Measurements from ENCODE around the gene UBE3A.

Gene UBE3A

DNA sequence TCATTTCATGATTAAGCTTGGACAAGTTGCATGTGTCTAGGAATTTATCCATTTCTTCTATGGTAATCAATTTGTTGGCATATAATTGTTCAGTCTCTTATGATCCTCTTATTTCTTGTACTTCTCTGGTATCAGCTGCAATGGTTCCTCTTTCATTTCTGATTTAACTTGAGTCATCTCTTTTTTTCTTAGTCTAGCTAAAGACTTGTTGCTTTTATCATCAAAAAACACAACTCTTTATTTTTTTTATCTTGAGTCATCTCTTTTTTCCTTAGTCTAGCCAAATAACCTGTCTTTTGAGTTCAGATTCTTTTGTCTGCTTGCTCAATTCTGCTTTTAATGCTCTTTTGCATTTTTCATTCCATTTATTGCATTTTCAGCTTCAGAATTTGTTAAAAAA lies 37.3 kb downstream of the UBE3A start:
- Histone ChIP-seq H3K56ac (ENCODE audit: low read length) (no peak overlapping the region), H2BK5ac (ENCODE audit: low read length) (no peak overlapping the region), H3K4me2 (ENCODE audit: low read length) (no peak overlapping the region), H3K79me1 (ENCODE audit: low read length) (peaks cover 13% of the 10 kb centered on the region), H4K5ac (ENCODE audit: low read length) (no peak overlapping the region), H3K27ac (ENCODE audit: low read depth, low read length) (no peak overlapping the region), H3K23ac (ENCODE audit: low read length) (no peak overlapping the region), H3K36me3 (ENCODE audit: control insufficient read depth, insufficient read depth, low read length) (no peaks in the 10 kb centered on the region), H3K27me3 (ENCODE audit: insufficient read depth, low read length, poor library complexity) (no peaks in the 10 kb centered on the region), H3K4me1 (ENCODE audit: control insufficient read depth, low read depth, low read length) (no peaks in the 10 kb centered on the region), H2BK15ac (replicated peaks; ENCODE audit: low read depth) (no peak overlapping the region), H2AK5ac (ENCODE audit: low read length) (no peak overlapping the region), H3K18ac (ENCODE audit: low read length) (no peak overlapping the region), H3K9ac (ENCODE audit: low read length) (no peak overlapping the region), H3K4me3 (ENCODE audit: low read length) (no peak overlapping the region), H2BK120ac (ENCODE audit: low read depth, low read length) (no peak overlapping the region), H3K79me2 (ENCODE audit: control insufficient read depth, insufficient read depth, low read length) (peaks cover 17% of the 10 kb centered on the region), H4K8ac (ENCODE audit: low read depth, low read length) (no peak overlapping the region), H3K4ac (ENCODE audit: low read depth, low read length) (no peak overlapping the region)
- no peak for DNase-seq

DNA sequence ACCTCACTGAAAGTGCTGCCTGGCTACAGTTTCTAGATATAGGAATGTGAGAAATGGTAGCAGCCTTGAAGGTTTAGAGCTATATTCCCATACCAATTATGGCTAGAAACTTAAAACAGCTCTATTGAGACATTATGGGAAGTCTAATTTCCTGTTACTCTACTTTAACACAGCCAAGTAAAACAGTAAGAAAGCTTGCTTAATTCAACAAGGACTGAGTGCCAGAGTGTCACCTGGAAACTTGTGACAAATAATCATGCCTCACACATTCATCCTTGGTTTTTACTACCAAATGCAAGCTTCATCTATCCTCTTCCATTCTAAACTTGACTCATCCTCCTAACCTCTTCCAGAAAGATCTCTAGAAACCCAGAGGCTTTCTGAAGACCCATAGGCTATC lies 41.7 kb downstream of the UBE3A start:
- H3K18ac ChIP-seq (ENCODE audit: low read length): no peak overlapping the region
- DNase-seq: no peak

GRCh38 chr15:25394898-25395297 lies 43.9 kb downstream of the UBE3A start:
- no CpG with 5 or more reads among the region's 2 CpGs for WGBS (ENCODE audit: extremely low coverage, insufficient coverage, low lambda C conversion rate)
- Histone ChIP-seq H3K36me3 (ENCODE audit: control insufficient read depth, insufficient read depth, low read length) (no peaks in the 10 kb centered on the region), H3K23ac (ENCODE audit: low read length) (no peak overlapping the region), H2BK15ac (replicated peaks; ENCODE audit: low read depth) (no peak overlapping the region), H3K9ac (ENCODE audit: low read length) (no peak overlapping the region), H3K79me2 (ENCODE audit: control insufficient read depth, insufficient read depth, low read length) (peaks cover 18% of the 10 kb centered on the region), H3K4me1 (ENCODE audit: control insufficient read depth, low read depth, low read length) (no peaks in the 10 kb centered on the region), H3K4me3 (ENCODE audit: low read length) (no peak overlapping the region), H3K27ac (ENCODE audit: low read depth, low read length) (no peak overlapping the region), H3K18ac (ENCODE audit: low read length) (no peak overlapping the region), H4K8ac (ENCODE audit: low read depth, low read length) (no peak overlapping the region), H2AK5ac (ENCODE audit: low read length) (no peak overlapping the region), H4K5ac (ENCODE audit: low read length) (no peak overlapping the region), H3K56ac (ENCODE audit: low read length) (no peak overlapping the region), H3K4me2 (ENCODE audit: low read length) (no peak overlapping the region), H3K27me3 (ENCODE audit: insufficient read depth, low read length, poor library complexity) (no peaks in the 10 kb centered on the region), H3K79me1 (ENCODE audit: low read length) (peaks cover 11% of the 10 kb centered on the region), H2BK5ac (ENCODE audit: low read length) (no peak overlapping the region), H3K4ac (ENCODE audit: low read depth, low read length) (no peak overlapping the region), H2BK120ac (ENCODE audit: low read depth, low read length) (no peak overlapping the region)
- no peak for DNase-seq

More for the DNA sequence above, 41.7 kb downstream of the UBE3A start:
- H3K79me1 ChIP-seq (ENCODE audit: low read length): peaks cover 10% of the 10 kb centered on the region
- H3K23ac ChIP-seq (ENCODE audit: low read length): no peak overlapping the region
- H3K4ac ChIP-seq (ENCODE audit: low read depth, low read length): no peak overlapping the region
- H3K9ac ChIP-seq (ENCODE audit: low read length): no peak overlapping the region
- no peak overlapping the region for H2BK120ac ChIP-seq (ENCODE audit: low read depth, low read length)
- no peak overlapping the region for H3K56ac ChIP-seq (ENCODE audit: low read length)
- no peak overlapping the region for H4K5ac ChIP-seq (ENCODE audit: low read length)
- H3K27ac ChIP-seq (ENCODE audit: low read depth, low read length): no peak overlapping the region
- H2BK15ac ChIP-seq (replicated peaks; ENCODE audit: low read depth): no peak overlapping the region
- no peak overlapping the region for H4K8ac ChIP-seq (ENCODE audit: low read depth, low read length)
- H3K79me2 ChIP-seq (ENCODE audit: control insufficient read depth, insufficient read depth, low read length): peaks cover 14% of the 10 kb centered on the region
- H2AK5ac ChIP-seq (ENCODE audit: low read length): no peak overlapping the region
- no peaks in the 10 kb centered on the region for H3K36me3 ChIP-seq (ENCODE audit: control insufficient read depth, insufficient read depth, low read length)
- H3K4me2 ChIP-seq (ENCODE audit: low read length): no peak overlapping the region
- H3K27me3 ChIP-seq (ENCODE audit: insufficient read depth, low read length, poor library complexity): no peaks in the 10 kb centered on the region
- H2BK5ac ChIP-seq (ENCODE audit: low read length): no peak overlapping the region
- H3K4me3 ChIP-seq (ENCODE audit: low read length): no peak overlapping the region
- H3K4me1 ChIP-seq (ENCODE audit: control insufficient read depth, low read depth, low read length): no peaks in the 10 kb centered on the region

DNA sequence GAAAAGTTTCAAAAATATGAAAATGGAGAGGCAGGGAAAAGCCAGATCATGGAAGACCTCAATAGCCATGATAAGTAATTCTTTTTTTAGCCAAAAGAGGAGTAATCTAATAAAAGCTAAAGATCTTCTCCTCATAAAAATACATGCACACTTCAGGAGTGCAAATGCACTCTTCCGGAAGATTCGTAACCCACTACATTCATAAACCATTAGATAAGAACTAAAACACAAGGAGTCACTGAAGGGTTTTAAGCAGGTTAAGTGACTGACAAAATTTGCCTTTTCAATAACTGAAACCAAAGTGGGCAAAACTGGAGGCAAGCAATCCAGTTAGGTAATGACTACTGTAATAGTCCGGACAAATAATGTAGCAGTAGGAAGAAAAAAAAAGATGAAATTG lies 46.0 kb downstream of the UBE3A start:
- no peak overlapping the region for H2BK15ac ChIP-seq (replicated peaks; ENCODE audit: low read depth)
- H3K9ac ChIP-seq (ENCODE audit: low read length): no peak overlapping the region
- H3K27me3 ChIP-seq (ENCODE audit: insufficient read depth, low read length, poor library complexity): no peaks in the 10 kb centered on the region
- no peaks in the 10 kb centered on the region for H3K36me3 ChIP-seq (ENCODE audit: control insufficient read depth, insufficient read depth, low read length)
- no peak overlapping the region for H4K5ac ChIP-seq (ENCODE audit: low read length)
- no peak overlapping the region for H2BK120ac ChIP-seq (ENCODE audit: low read depth, low read length)
- H3K56ac ChIP-seq (ENCODE audit: low read length): no peak overlapping the region
- H3K4me2 ChIP-seq (ENCODE audit: low read length): no peak overlapping the region
- no peak overlapping the region for H3K18ac ChIP-seq (ENCODE audit: low read length)
- H3K79me1 ChIP-seq (ENCODE audit: low read length): peaks cover 10% of the 10 kb centered on the region
- no peak overlapping the region for H3K4ac ChIP-seq (ENCODE audit: low read depth, low read length)
- H2AK5ac ChIP-seq (ENCODE audit: low read length): no peak overlapping the region
- H3K23ac ChIP-seq (ENCODE audit: low read length): no peak overlapping the region
- H3K4me1 ChIP-seq (ENCODE audit: control insufficient read depth, low read depth, low read length): no peaks in the 10 kb centered on the region
- no peak for DNase-seq
- H3K27ac ChIP-seq (ENCODE audit: low read depth, low read length): no peak overlapping the region
- no peak overlapping the region for H2BK5ac ChIP-seq (ENCODE audit: low read length)
- WGBS (ENCODE audit: extremely low coverage, insufficient coverage, low lambda C conversion rate): no CpG with 5 or more reads among the region's 3 CpGs
- H3K4me3 ChIP-seq (ENCODE audit: low read length): no peak overlapping the region
- H4K8ac ChIP-seq (ENCODE audit: low read depth, low read length): no peak overlapping the region
- peaks cover 21% of the 10 kb centered on the region for H3K79me2 ChIP-seq (ENCODE audit: control insufficient read depth, insufficient read depth, low read length)

DNA sequence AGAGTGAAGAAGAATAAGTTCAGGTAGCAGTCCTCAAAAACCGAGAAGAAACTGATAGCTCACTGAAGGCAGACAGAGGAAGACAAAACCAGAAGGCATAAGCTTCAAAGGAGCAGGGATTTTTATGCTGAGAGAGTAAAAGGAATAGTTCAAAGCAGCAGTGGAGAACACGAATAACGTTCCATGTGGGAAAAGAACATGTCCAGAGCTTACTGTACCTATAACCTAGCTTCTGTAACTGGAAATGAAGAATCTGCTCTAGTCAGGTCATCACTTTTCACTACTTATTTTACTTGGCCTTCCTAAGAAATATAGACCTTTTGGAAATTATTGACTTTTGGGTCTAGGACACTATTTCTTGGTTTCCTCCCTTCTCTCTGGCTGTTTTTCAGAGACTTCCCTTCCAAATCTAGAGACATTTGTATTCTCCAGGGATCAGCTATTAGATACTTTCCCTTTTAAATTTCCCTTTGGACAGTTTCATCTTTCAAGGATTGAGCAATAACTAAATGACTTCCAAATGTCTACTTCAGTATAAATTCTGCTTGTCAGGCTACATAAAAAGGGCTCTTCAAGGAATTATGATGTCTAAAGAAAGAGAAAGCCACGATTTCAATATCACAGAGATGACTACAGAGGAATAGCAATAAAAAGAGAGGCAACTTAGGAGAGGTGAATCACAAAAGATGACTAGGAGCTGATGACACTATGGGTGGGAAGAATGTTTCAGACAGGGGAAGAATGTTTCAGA lies 46.7 kb downstream of the UBE3A start:
- no peak overlapping the region for H4K8ac ChIP-seq (ENCODE audit: low read depth, low read length)

GRCh38 chr15:25385986-25386385 lies 52.8 kb downstream of the UBE3A start:
- H3K9ac ChIP-seq (ENCODE audit: low read length): no peak overlapping the region
- H3K23ac ChIP-seq (ENCODE audit: low read length): no peak overlapping the region
- no peak overlapping the region for H2BK120ac ChIP-seq (ENCODE audit: low read depth, low read length)
- H3K27ac ChIP-seq (ENCODE audit: low read depth, low read length): no peak overlapping the region
- no peak for DNase-seq
- H4K5ac ChIP-seq (ENCODE audit: low read length): no peak overlapping the region
- no peak overlapping the region for H4K8ac ChIP-seq (ENCODE audit: low read depth, low read length)
- no peaks in the 10 kb centered on the region for H3K27me3 ChIP-seq (ENCODE audit: insufficient read depth, low read length, poor library complexity)
- no peak overlapping the region for H2BK15ac ChIP-seq (replicated peaks; ENCODE audit: low read depth)
- H3K4me2 ChIP-seq (ENCODE audit: low read length): no peak overlapping the region
- no peak overlapping the region for H3K56ac ChIP-seq (ENCODE audit: low read length)
- H3K79me2 ChIP-seq (ENCODE audit: control insufficient read depth, insufficient read depth, low read length): peaks cover 25% of the 10 kb centered on the region
- no peaks in the 10 kb centered on the region for H3K4me1 ChIP-seq (ENCODE audit: control insufficient read depth, low read depth, low read length)
- no peaks in the 10 kb centered on the region for H3K36me3 ChIP-seq (ENCODE audit: control insufficient read depth, insufficient read depth, low read length)
- H2BK5ac ChIP-seq (ENCODE audit: low read length): no peak overlapping the region
- no peak overlapping the region for H3K4me3 ChIP-seq (ENCODE audit: low read length)
- H3K18ac ChIP-seq (ENCODE audit: low read length): no peak overlapping the region
- H2AK5ac ChIP-seq (ENCODE audit: low read length): no peak overlapping the region
- peaks cover 4% of the 10 kb centered on the region for H3K79me1 ChIP-seq (ENCODE audit: low read length)
- H3K4ac ChIP-seq (ENCODE audit: low read depth, low read length): no peak overlapping the region

More for the DNA sequence above, 46.7 kb downstream of the UBE3A start:
- no peak overlapping the region for H3K23ac ChIP-seq (ENCODE audit: low read length)
- no peak overlapping the region for H4K5ac ChIP-seq (ENCODE audit: low read length)
- no peak for DNase-seq
- no peaks in the 10 kb centered on the region for H3K27me3 ChIP-seq (ENCODE audit: insufficient read depth, low read length, poor library complexity)
- H3K18ac ChIP-seq (ENCODE audit: low read length): no peak overlapping the region
- no peak overlapping the region for H3K9ac ChIP-seq (ENCODE audit: low read length)
- no peaks in the 10 kb centered on the region for H3K4me1 ChIP-seq (ENCODE audit: control insufficient read depth, low read depth, low read length)
- no peak overlapping the region for H3K56ac ChIP-seq (ENCODE audit: low read length)
- peaks cover 8% of the 10 kb centered on the region for H3K79me1 ChIP-seq (ENCODE audit: low read length)
- no peak overlapping the region for H2BK120ac ChIP-seq (ENCODE audit: low read depth, low read length)
- H3K4ac ChIP-seq (ENCODE audit: low read depth, low read length): no peak overlapping the region
- no peak overlapping the region for H2BK15ac ChIP-seq (replicated peaks; ENCODE audit: low read depth)
- no peak overlapping the region for H3K4me2 ChIP-seq (ENCODE audit: low read length)
- no peak overlapping the region for H2AK5ac ChIP-seq (ENCODE audit: low read length)
- no peak overlapping the region for H3K4me3 ChIP-seq (ENCODE audit: low read length)
- H3K36me3 ChIP-seq (ENCODE audit: control insufficient read depth, insufficient read depth, low read length): no peaks in the 10 kb centered on the region
- peaks cover 17% of the 10 kb centered on the region for H3K79me2 ChIP-seq (ENCODE audit: control insufficient read depth, insufficient read depth, low read length)
- no CpG with 5 or more reads among the region's 4 CpGs for WGBS (ENCODE audit: extremely low coverage, insufficient coverage, low lambda C conversion rate)
- H2BK5ac ChIP-seq (ENCODE audit: low read length): no peak overlapping the region
- H3K27ac ChIP-seq (ENCODE audit: low read depth, low read length): no peak overlapping the region

Data from mesendoderm (in vitro differentiated cells).